Liver (tissue), 3 donors: ENCODE measurements around the gene ARFRP1.
"Not testable (repeated sequence)": the region's sequence is repeated elsewhere in the genome, so short reads cannot be mapped to it uniquely, and the experiment has no call there.

Source experiments
- CTCF ChIP-seq: fragments of 150-350 bp; IDR thresholded peaks from 2 replicates; pipeline ENCODE4 v1.5.1; 2017; ENCODE audit warnings: improper control_type of control experiment, low read depth, low read length; ENCODE audit not compliant: missing input control
- EGR1 ChIP-seq, 2 donors: IDR thresholded peaks; 2 replicates each; pipeline ENCODE4 v1.6.1; 2016 to 2018; ENCODE audit warnings: antibody characterized with exemption in 2 of 2, low read depth in 2 of 2
- FOXA1 ChIP-seq: IDR thresholded peaks from 2 replicates; pipeline ENCODE4 v1.6.1; 2016; ENCODE audit warnings: antibody characterized with exemption
- GABPA ChIP-seq, 2 donors: IDR thresholded peaks in 1 of 2; conservative IDR thresholded peaks in 1 of 2; 2 replicates each; pipeline ENCODE4 v1.6.1; 2016; ENCODE audit warnings: antibody characterized with exemption in 2 of 2, mild to moderate bottlenecking in 1 of 2, moderate library complexity in 1 of 2
- JUND ChIP-seq, 2 donors: IDR thresholded peaks; 2 replicates each; pipeline ENCODE4 v1.6.1; 2016; ENCODE audit warnings: antibody characterized with exemption in 2 of 2
- RAD21 ChIP-seq, 2 donors: IDR thresholded peaks; 2 replicates each; pipeline ENCODE4 v1.6.1; 2016; ENCODE audit warnings: antibody characterized with exemption in 2 of 2, mild to moderate bottlenecking in 2 of 2
- REST ChIP-seq: IDR thresholded peaks from 2 replicates; pipeline ENCODE4 v1.6.1; 2016; ENCODE audit warnings: antibody characterized with exemption, mild to moderate bottlenecking
- RXRA ChIP-seq, 2 donors: IDR thresholded peaks; 2 replicates each; pipeline ENCODE4 v1.6.1; 2017 to 2018; ENCODE audit warnings: antibody characterized with exemption in 2 of 2, mild to moderate bottlenecking in 1 of 2
- SP1 ChIP-seq: IDR thresholded peaks from 2 replicates; pipeline ENCODE4 v1.6.1; 2018; ENCODE audit warnings: antibody characterized with exemption, mild to moderate bottlenecking
- TAF1 ChIP-seq: conservative IDR thresholded peaks from 2 replicates; pipeline ENCODE4 v1.6.1; 2016; ENCODE audit warnings: antibody characterized with exemption, mild to moderate bottlenecking
- YY1 ChIP-seq: IDR thresholded peaks from 2 replicates; pipeline ENCODE4 v1.6.1; 2016; ENCODE audit warnings: antibody characterized with exemption, mild to moderate bottlenecking
- TF ChIP-seq, protein P1 (sequence below): IDR thresholded peaks from 2 replicates; pipeline ENCODE4 v1.6.1; 2016; ENCODE audit warnings: antibody characterized with exemption
- donor health status: healthy.
- donor health status: healthy.

- TF ChIP-seq REST; YY1; TAF1; EGR1 (IDR thresholded peaks at IDR 0.05; ENCODE audit: low read depth in 2 of 2); RAD21 (IDR thresholded peaks at IDR 0.05); CTCF; FOXA1; SP1; JUND (IDR thresholded peaks at IDR 0.05); GABPA (IDR thresholded peaks at IDR 0.05 in 1 of 2, conservative IDR thresholded peaks at IDR 0.05 in 1 of 2); RXRA (IDR thresholded peaks at IDR 0.05): not testable (repeated sequence)
- TF ChIP-seq, protein P1, sequence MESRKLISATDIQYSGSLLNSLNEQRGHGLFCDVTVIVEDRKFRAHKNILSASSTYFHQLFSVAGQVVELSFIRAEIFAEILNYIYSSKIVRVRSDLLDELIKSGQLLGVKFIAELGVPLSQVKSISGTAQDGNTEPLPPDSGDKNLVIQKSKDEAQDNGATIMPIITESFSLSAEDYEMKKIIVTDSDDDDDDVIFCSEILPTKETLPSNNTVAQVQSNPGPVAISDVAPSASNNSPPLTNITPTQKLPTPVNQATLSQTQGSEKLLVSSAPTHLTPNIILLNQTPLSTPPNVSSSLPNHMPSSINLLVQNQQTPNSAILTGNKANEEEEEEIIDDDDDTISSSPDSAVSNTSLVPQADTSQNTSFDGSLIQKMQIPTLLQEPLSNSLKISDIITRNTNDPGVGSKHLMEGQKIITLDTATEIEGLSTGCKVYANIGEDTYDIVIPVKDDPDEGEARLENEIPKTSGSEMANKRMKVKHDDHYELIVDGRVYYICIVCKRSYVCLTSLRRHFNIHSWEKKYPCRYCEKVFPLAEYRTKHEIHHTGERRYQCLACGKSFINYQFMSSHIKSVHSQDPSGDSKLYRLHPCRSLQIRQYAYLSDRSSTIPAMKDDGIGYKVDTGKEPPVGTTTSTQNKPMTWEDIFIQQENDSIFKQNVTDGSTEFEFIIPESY, result not testable (repeated sequence)
Observed at GRCh38 chr20:63650486-63650885, 57.3 kb downstream of the ARFRP1 start.
